HG03520 (cell line): ENCODE data around the gene PARP11.

Source experiments
- ATAC-seq: cut with Tn5 transposase; IDR thresholded peaks from one replicate; pipeline ENCODE4 v1.9.1; 2021; ENCODE audit warnings: mild to moderate bottlenecking, moderate library complexity; ENCODE audit not compliant: unreplicated experiment

Gene PARP11

DNA sequence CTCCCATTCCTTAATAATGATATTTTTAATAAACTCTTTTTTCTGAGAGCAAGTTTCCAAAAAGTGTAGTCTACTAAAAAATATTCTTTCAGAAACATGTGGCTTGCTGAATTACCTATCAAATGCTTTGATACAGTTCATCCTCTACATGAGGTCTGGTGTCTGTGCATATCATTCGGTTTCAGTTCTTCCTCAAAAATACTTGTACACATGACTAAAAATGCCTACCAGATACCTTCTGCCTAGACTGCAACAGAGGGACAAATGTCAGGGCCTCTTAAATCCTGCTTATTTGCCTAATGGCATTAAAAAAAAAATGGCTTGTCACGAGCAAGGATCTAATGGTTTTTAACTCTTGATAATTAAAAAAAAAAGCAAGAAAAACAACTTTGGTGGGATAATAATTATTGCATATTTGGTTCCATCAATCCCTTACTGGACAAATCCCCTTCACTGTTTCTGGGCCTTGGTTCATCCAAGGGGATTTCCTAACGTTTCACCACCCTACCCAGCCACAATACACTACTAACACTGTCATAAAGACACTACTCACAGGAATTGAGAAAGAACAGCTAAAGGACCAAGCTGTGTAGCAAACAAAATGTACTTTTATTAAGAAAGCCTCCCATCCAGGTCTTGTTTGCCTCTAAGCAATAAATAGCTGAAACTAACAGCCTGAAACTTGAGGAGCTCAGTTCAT, 45.7 kb downstream of the PARP11 start:
- ATAC-seq: no peak

DNA sequence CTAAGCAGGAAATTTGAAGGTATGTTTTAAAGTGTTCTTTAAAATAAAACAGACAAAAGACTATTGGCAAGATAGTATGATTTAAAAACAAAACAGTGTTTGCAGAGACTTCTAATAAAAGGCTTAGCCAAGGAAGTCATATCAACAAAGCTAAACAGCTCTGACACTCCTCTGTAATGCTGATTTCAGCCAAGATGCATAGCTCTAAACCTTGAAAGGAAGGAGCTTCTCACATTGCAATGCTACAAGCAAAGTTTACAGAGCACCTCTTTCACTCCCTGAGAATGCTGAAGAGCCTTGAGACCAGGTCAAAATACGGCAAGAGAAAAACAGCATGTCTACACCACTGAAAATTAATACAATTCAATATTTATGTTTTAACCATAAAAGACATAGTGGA, 51.8 kb downstream of the PARP11 start:
- ATAC-seq: no peak

DNA sequence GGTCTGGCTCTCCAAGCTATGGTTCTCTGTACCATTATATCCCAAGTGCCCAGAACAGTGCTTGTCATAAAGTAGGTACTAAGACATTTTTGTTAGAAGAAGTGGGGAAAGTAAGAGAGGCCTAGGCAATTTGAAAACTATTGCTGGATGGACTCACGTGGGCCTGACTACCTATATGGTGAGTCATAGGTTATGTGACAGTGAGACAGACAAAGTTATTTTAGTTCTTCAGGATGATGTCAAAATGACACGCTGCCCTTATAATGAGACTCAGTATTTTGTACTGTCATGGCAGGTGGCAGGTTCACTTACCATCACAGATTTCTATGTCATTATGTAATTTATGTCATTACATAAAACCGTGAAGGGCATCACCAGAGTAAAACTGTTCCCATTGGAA, 53.1 kb downstream of the PARP11 start:
- ATAC-seq: no peak

DNA sequence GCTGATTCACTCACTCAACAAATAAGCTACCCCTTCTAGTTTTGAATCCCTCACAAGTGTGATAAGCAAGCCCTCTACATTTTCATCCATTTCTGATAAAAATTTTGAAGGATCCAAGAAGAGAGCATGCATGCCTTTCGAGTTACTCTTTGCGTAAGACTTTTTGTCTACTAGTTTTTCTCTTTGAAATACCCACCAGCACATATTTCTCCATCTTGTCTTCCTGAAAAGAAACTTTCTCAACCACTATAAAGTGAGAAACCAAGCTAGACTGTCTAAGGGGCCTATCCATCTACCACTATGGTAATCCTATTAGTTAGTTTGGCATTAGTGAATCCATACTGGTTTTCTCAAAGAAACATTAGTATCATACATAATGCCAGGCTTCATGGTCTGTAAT, 56.9 kb downstream of the PARP11 start:
- no peak for ATAC-seq

DNA sequence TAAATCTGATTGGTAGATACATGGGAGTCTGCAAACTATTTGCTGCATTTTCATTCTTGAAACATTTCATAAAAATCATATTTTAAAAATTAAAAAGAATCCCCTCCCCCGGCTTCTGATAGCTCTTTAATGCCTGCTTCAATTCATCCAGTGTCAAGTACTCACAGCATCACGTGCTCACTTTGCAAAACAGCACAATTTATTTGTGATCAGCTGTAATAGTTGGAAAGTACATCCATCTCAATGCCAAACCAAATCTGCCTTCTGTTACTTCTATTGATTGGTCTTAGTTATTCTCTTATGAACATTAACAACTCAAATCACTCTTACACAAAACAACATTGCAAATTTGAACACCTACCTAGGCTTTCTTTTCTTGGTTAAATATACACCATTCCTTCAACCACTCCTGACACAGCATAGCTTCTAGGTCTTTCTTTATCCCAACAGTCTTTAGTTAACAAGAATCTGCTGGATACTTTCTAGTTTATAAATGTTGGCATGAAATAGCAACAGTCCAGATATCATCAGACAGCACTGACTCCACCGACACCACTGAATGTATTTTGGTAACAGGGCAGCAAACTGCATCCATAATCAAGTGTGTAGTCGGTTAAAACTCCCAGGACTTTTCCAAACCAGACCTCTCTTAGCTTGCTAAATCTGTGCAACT, 58.0 kb downstream of the PARP11 start:
- ATAC-seq: no peak

DNA sequence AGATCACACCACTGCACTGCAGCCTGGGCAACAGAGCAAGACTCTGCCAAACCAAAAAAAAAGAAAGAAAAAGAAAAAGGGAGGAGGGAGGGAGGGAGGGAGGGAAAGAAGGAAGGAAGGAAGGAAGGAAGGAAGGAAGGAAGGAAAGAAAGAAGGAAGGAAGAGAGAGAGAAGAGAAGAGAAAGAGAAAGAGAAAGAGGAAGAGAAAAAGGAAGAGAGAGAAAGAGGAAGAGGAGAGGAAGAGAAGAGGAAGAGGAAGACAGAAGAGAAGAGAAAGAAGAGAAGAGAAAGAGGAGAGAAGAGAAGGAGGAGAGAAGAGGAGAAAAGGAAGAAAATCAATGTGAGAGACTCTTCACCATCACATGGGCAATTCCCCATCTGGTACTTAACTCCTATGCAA, 62.7 kb downstream of the PARP11 start:
- no peak for ATAC-seq

DNA sequence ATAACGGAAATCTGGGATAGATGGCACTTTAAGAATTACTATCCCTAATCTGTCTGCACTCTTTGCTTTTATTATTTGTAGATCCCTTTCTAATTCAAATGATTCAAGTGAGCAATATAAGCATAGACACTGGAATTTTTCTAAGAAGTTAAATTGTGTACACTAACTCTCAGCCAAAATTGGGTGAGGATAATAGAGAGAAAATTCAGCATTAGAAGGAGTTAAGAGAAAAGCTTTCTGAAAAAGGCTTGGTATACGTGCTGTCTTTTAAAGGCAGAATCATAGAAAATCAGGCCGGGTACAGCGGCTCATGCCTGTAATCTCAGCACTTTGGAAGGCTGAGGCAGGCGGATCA, 63.2 kb downstream of the PARP11 start:
- no peak for ATAC-seq

DNA sequence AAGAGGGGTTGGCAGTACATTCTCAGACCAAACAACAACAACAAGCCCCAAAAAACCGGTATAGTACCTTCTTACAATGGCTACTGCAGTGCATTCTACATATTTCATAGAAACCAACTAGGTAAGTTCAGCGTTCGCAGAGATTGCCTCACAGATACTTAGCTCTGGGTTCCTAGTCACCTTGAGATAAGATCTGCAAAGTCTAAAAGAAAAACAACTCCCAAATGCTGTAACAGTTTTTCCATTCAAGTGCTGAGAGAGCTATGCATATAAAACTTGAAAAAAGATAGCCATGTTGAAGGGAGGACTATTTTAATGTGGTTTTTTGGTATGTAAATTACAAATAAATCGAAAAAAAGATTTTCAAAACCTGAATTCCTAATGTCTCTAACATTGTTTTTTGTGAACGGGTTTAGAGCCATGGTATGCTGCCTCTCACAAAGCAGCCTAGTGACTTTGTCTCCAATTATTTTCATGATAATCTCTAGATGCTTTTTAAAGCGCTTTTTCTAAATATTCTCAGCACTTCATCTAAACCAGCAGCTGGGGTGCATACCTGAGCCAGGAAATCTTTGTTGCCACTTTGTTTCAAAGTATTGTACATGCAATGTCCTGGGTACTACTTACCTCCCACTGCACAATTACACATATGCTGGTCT, 63.7 kb downstream of the PARP11 start:
- ATAC-seq: no peak

DNA sequence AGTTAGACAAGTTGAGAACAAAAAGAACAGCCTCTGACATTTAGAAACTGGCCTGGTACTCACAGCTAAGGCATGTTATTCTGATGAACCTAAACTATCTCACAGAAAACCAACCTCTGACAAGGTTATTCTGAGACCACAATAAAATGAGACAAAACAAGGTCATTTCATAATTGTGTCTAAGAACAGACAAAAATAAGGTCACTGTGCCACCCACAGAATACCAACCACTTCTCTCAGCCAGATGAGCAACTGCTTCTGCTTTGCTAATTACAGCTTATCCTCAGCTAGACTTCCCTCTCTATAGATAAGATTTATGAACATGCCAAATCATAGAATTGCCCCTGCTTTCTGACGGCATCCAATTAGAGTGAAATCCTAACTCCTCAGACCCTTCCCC, 68.1 kb downstream of the PARP11 start:
- no peak for ATAC-seq

DNA sequence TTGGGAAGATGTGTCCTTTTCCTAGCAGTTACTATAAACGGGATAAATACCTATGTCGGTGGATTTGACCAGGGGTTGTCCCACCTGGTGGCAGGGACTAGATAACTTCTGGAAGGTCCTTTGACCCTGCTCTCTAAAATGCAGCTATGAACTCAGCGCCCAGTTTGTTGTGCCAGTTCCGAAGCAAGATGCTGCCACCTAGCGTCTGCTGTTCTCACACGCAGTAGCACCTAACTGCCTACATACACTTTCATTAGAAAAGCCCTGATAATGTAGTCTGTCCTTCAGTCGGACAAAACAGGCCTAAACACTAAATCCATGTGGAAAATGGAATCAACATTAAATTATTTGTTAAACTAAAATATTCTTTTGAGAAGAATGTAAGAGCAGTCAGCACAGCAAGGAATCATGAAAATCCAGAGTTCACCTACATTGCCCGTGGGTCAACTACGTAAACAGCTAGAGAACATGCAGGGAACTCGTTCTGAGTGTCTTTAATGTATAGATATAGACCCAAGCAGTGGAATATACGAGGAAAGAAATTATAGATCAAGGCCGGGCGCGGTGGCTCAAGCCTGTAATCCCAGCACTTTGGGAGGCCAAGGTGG, 69.2 kb downstream of the PARP11 start:
- no peak for ATAC-seq

DNA sequence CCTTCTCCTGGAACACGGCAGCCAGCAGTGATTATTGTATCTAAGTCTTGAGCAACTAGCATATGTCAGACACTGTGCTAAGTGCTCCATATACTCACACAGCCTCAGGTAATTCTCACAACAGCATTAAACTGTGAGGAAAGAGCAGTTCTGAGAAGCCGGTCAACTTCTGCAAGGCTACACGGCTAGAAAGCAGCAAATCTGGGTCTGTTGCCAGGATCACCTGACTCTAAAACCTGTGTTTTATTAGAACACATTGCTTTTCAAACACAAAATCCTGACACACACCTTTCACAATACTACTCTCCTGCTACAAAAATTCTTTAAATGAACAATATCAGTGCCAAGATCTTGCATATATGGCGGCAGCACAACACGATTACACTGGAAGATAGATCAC, 70.5 kb downstream of the PARP11 start:
- no peak for ATAC-seq

DNA sequence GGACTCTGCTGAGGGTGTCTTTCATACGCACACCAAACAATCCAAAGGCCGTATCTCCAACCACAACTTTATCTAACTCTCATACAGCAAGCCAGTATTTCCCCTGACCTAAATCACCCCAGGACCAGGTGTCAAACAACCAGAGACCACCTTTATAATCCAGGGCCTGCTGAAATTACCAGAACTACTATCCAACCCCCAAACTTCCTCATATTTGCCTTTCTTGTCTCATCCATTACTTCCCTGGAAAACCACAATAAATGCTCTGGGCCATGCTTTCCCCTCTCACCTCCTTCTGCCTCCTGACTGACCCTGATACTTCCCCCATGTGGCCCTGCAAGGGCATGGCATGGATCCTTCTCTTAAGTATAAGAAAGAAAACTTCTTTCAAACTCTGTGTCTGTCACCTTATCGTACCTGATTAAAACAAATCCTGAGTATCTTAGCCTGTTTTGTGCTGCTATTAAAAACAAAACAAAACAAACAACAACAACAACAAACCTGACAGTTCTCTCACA, 75.6 kb downstream of the PARP11 start:
- no peak for ATAC-seq

DNA sequence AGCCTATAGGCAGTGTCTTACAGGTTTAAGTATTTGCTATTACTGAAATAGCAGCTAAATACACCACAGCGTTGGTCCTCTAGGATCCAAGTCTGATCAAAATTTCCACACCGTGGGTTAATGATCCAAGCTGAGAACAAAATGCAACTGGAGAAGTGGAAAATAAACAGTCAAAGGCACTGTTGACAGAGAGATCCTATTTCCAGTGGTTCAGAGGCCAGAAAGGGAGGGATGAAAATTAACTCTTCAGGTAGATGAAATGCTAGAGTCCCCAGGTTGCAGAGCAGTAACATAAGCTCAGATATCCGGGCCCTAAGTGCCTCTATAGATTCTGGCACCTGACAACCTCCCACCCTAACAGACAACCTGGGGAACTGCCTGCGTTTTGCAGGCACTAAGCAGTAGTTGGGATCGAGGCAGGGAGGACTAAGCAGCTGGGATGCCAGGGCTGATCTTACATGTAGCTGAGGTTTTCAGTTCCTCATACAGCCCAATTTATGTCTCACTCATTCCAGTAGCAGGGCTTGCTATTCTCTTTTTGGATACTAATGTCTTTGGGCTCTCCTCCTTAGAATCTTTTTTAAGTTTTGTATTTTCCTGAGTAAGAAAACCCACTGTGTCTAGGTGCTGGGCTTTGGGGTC, 77.6 kb downstream of the PARP11 start:
- ATAC-seq: no peak

DNA sequence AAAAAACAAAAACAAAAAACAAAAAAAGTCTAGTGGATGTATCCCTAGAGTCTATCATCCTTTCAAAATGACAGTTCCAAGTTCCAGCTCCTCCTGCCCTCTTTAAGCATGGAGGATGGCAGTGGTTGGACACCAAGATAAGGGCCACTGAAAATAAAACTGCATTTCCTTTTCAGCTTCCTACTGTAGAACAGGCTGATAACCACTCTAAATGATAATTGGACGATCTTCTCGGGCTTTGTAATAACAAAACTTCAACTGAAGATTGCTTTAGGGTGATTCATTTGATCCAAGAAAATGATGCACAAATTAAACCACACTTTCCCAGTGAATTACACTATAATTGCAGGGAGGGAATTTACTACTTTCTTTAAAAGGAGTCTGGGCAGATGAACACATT, 78.1 kb downstream of the PARP11 start:
- no peak for ATAC-seq

DNA sequence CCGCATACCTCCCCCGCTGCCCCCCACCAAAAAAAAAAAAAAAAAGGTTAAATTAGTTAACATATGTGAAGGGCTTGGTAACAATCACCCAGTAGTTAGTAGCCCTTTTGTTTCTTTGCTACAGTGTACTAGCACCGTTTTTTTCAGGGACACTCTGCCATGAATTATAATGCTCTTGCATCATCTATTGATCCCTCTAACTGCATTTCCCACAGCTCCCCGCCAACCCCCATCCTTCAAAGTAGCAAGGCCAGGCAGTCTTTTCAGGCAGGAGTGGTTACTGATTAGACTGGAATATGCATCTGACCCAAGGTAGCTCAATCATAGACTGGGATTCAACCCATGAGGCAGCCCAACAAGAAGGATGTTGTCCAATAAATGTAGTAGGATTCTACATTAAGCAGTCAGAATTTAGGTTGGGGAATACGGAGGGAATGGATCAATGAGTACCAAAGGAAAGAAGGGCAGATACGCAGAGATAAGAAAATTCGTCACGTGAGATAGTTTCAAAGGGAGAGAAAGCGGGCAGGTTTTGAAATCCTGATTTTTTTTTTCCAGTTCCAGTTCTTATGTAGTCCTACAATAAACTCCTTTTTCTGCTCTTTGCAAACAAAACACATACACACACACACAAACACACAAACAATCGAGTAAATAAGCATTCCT, 80.4 kb downstream of the PARP11 start:
- no peak for ATAC-seq

DNA sequence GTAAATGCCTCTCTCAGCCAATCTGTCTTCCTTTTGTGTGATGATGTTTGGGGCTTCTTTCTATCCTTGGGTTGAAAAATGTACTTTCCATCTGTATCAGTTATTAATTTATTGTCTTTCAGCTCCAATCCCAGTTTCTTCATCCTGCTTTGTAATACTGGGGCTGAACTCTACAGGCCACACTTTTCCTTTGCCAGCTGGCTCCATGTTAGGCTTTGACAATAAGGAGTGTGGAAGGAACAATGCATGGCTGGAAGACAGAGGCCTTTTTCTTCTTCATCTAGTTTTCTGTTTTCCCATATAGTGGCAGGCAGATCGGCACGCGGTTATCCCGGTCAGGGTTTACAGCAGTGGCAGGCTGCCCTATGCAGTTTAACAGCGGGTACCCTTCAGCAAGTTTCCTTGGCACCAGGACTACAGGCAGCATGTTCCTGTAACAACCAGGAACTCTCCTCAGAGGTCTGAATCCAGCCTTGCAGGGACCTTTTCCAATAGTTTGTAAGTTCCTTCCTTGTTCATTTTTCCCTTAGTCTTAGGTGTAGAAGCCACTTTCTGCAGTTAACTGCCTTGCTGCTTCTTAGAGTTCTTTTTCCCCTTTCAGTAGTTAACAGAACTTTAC, 81.8 kb downstream of the PARP11 start:
- ATAC-seq: no peak

DNA sequence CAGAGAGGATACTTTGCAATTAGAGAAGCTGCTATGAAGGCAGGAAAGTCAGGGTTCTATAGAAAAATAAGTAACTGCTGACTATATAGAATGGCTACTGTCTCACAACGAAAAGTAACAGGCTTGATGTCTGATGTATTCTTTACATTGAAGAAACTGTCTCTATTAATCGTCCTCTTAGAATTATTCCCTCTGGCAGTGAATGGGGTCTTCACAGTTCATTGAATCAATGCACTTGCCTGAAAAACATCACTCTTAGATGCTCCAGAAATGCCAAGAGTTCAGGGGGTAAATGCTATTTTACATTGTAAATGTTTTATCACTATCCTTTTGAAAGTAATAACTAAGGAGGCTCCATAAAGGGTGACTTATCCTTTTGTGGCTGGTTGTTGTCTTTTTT, 82.6 kb downstream of the PARP11 start:
- ATAC-seq: no peak

DNA sequence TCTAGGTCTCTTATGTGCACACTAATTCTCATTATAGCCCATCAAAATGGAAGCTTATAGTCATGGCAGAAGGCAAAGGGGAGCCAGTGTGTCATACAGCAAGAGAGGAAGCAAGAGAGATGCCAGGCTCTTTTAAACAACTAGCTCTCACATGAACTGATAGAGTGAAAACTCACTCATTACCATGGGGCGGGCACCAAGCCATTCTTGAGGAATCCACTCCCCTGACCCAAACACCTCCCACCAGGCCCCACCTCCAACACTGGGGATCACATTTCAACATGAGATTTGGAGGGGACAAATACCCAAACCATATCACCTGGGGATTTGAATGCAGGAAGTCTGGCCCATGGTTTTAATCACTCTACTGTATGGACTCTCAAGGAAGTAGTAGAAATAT, 83.4 kb downstream of the PARP11 start:
- ATAC-seq: no peak

DNA sequence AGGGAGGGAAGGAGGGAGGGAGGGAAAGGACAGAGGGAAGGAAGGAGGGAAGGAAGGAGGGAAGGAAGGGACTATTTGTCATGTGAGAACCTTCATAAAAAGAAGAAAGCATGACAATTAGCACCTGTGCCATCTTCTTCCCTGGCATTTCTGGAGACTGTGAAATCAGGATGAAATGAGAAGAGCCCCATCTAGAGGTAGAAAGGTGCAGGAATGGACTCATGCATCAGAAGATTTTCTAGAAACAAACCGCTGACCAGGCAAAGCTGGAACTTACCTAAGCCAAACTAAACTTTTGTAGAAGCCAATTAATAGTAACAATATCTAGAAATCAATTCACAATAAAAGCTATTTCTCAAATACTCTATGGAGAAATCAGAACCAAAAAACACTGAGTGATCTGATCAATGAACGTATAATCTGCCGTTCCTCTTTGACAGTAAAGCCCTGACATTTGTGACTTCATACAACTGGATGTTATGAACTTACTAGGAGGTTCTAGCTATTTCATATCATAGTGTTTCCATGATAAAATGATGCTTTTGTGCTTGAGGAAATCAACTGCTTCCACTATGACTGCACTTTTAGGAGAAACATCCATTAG, 95.9 kb downstream of the PARP11 start:
- ATAC-seq: no peak
